Panc1 (cell line): ENCODE measurements around the gene CEBPB. TPM values are rescaled to one million over a fixed set of nuclear protein-coding genes. Genes with fewer than 3 reads are reported as not detected.

Experiments used
- ATAC-seq: fragments of 200-7000 bp; cut with Tn5 transposase; 2 replicates; pipeline ENCODE4 v1.9.1; 2020; ENCODE audit warnings: mild to moderate bottlenecking, moderate library complexity
- BruUV-seq: library from RNA; stranded (reverse); fragments of 400-500 nt; replicated peaks from 2 replicates; lab custom pipeline; 2021; lab: Mats Ljungman, UMichigan
- CTCF ChIA-PET: fragments of 300-600 bp; sonication (Branson Sonifier 250); formaldehyde crosslinking; loops from one replicate; lab custom pipeline; 2022; ENCODE audit warnings: antibody characterized with exemption; lab: Charles Lee
- POLR2A ChIA-PET: fragments of 300-600 bp; sonication (Branson Sonifier 250); formaldehyde crosslinking; loops from one replicate; lab custom pipeline; 2022; ENCODE audit warnings: antibody characterized with exemption; lab: Charles Lee
- DNase-seq: peaks from one replicate; pipeline ENCODE4 v3.0.0-alpha.2; 2010; ENCODE audit warnings: low read depth, low spot score
- H3K27ac ChIP-seq: 2 replicates; pipeline ENCODE4 v1.5.1; 2011; ENCODE audit warnings: mild to moderate bottlenecking, low read length, inconsistent platforms
- H3K27me3 ChIP-seq: fragments of 200-500 bp; sonication (Bioruptor generic); 2 replicates; pipeline ENCODE4 v1.6.0; 2014; ENCODE audit warnings: low read length, inconsistent platforms; ENCODE audit not compliant: control insufficient read depth, insufficient read depth
- H3K36me3 ChIP-seq: fragments of 200-500 bp; sonication (Bioruptor generic); 2 replicates; pipeline ENCODE4 v1.5.1; 2014; ENCODE audit warnings: inconsistent platforms, mild to moderate bottlenecking, low read length, moderate library complexity; ENCODE audit not compliant: control insufficient read depth, insufficient read depth
- H3K4me1 ChIP-seq: 2 replicates; pipeline ENCODE4 v1.5.1; 2011; ENCODE audit warnings: inconsistent platforms, mild to moderate bottlenecking, low read length, moderate library complexity; ENCODE audit not compliant: control insufficient read depth, insufficient read depth
- H3K4me3 ChIP-seq, 2 experiments: 2 replicates each; pipeline ENCODE4 v1.5.1; 2011 to 2012; ENCODE audit warnings: low read depth in 2 of 2, low read length in 2 of 2, mild to moderate bottlenecking in 2 of 2, inconsistent platforms in 1 of 2, moderate library complexity in 1 of 2
- H3K9me3 ChIP-seq: fragments of 200-500 bp; sonication (Bioruptor generic); 2 replicates; pipeline ENCODE4 v1.5.1; 2014; ENCODE audit warnings: low read depth, mild to moderate bottlenecking, inconsistent platforms, low read length, moderate library complexity; ENCODE audit not compliant: control insufficient read depth, insufficient read depth
- CTCF ChIP-seq: fragments of 450-650 bp; IDR thresholded peaks from 2 replicates; pipeline ENCODE4 v1.5.1; 2017; ENCODE audit warnings: mild to moderate bottlenecking
- POLR2AphosphoS5 ChIP-seq: IDR thresholded peaks from 2 replicates; pipeline ENCODE4 v1.6.1; 2012; ENCODE audit warnings: mild to moderate bottlenecking, low read depth, low read length, moderate library complexity
- REST ChIP-seq, 2 experiments: IDR thresholded peaks; 2 replicates each; pipeline ENCODE4 v1.6.1; 2011 to 2012; ENCODE audit warnings: low read depth in 2 of 2, control low read depth in 1 of 2, low read length in 1 of 2, mild to moderate bottlenecking in 1 of 2, moderate library complexity in 1 of 2; ENCODE audit not compliant: insufficient read depth in 1 of 2
- SIN3A ChIP-seq: IDR thresholded peaks from 2 replicates; pipeline ENCODE4 v1.6.1; 2012; ENCODE audit warnings: low read depth, mild to moderate bottlenecking, low read length, moderate library complexity, borderline replicate concordance; ENCODE audit not compliant: insufficient read depth
- TCF7L2 ChIP-seq: IDR thresholded peaks from 2 replicates; pipeline ENCODE4 v1.6.1; 2011; ENCODE audit warnings: mild to moderate bottlenecking, low read depth, low read length, inconsistent platforms
- in situ Hi-C: cut with HindIII; loops from 2 replicates; pipeline ENCODE4 v1.10.0; 2016; ENCODE audit warnings: low sequenced_read_pairs, low pct_unique_long_range_greater_than_20kb
- intact Hi-C: fragments of 100-400 bp; cut with micrococcal nuclease; formaldehyde crosslinking; loops from one replicate; pipeline ENCODE4 v1.10.0; 2022; ENCODE audit not compliant: unreplicated experiment
- total RNA-seq: library from RNA; stranded (reverse); gene quantifications from one replicate; pipeline ENCODE4 v1.2.1, GENCODE V29; 2021; ENCODE audit not compliant: unreplicated experiment

CEBPB gene
- total RNA-seq, 1 experiment from 2014 or later: 52.1 TPM

GRCh38 chr20:50229156-50229607, 38.6 kb downstream of the CEBPB start:
- in situ Hi-C loops (no loop called here), intact Hi-C loops (no loop called here)
- H3K4me1 ChIP-seq: no peaks in the 10 kb centered on the region
- H3K27ac ChIP-seq: no peak overlapping the region
- no peak overlapping the region for H3K4me3 ChIP-seq
- CTCF ChIA-PET: no interaction called here
- POLR2A ChIA-PET: no interaction called here
- no TSS peak for BruUV-seq
- no peak for TF ChIP-seq POLR2AphosphoS5
- TF ChIP-seq SIN3A: no peak
- no peak for TF ChIP-seq REST (IDR thresholded peaks at IDR 0.05; ENCODE audit: insufficient read depth in 1 of 2, low read depth in 2 of 2, low read length in 1 of 2)
- ATAC-seq (no peak), DNase-seq (no peak)
- no peaks in the 10 kb centered on the region for H3K9me3 ChIP-seq
- H3K36me3 ChIP-seq: no peaks in the 10 kb centered on the region
- H3K27me3 ChIP-seq: no peaks in the 10 kb centered on the region

- intact Hi-C loops: no loop called here
- H3K9me3 ChIP-seq: no peaks in the 10 kb centered on the region
- ChIA-PET CTCF (interaction anchor here (0.6 kb wide), 1 partner anchor 275 kb away, joined by 3 read pairs; no protein-coding TSS in a partner anchor), POLR2A (interaction anchor here (0.6 kb wide), 1 partner anchor 175 kb away, joined by 5 read pairs; no protein-coding TSS in a partner anchor)
- DNase-seq: no peak
- no peaks in the 10 kb centered on the region for H3K27me3 ChIP-seq
- no peak overlapping the region for H3K27ac ChIP-seq
- TF ChIP-seq TCF7L2: no peak
- no peak for TF ChIP-seq CTCF
- no peak for TF ChIP-seq REST (IDR thresholded peaks at IDR 0.05; ENCODE audit: insufficient read depth in 1 of 2, low read depth in 2 of 2, low read length in 1 of 2)
- no peak for TF ChIP-seq SIN3A
- TF ChIP-seq POLR2AphosphoS5: no peak
- no peaks in the 10 kb centered on the region for H3K36me3 ChIP-seq
- no TSS peak for BruUV-seq
- no peak overlapping the region for H3K4me3 ChIP-seq
- H3K4me1 ChIP-seq: no peaks in the 10 kb centered on the region
- in situ Hi-C loops: no loop called here
- no peak for ATAC-seq
Measured at GRCh38 chr20:50230184-50230583, 39.6 kb downstream of the CEBPB start.
